ENCODE results near the gene LOXHD1.

Gene LOXHD1

DNA sequence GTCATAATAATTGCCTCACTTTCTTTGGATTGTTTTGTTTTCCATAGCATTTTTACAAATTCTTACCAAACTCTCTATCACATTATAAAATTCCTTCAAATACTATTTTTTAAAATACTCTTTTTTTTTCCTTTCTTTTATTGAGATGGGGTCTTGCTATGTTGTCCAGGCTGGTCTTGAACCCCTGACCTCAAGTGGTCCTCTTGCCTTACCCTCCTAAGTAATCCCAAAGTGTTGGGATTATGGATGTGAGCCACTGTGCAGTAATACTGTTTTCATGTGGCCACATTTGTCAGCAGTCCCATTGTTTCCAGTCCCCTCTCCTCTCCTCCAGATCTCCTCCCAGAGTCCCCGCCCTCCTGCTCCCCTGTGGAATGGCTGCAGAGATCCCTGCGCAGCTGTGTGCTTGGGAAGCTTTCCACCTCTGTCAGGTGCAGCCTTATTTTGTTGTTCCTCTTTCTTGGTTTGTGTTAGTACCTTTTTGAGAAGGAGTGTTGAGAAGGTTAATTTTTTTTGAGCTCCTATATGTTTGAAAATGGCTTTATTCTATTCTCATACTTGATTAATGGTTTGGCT, 227.3 kb downstream of the LOXHD1 start:
- H3K27ac ChIP-seq (ENCODE audit: low read length, poor library complexity, severe bottlenecking) = no peak overlapping the region
- no peaks in the 10 kb centered on the region for H3K36me3 ChIP-seq (ENCODE audit: control insufficient read depth in 1 of 2, insufficient read depth in 2 of 2, low read depth in 1 of 2, low read length in 2 of 2)
- H3K4me3 ChIP-seq (ENCODE audit: insufficient read depth in 1 of 2, low read depth in 1 of 2, low read length in 2 of 2) = no peak overlapping the region
- H3K4ac ChIP-seq (ENCODE audit: low read depth in 1 of 2, low read length in 2 of 2) = no peak overlapping the region
- H3K27me3 ChIP-seq (ENCODE audit: control insufficient read depth in 1 of 2, insufficient read depth in 1 of 2, low read length in 2 of 2) = peaks cover 13 to 19% of the 10 kb centered on the region in 2 experiments
- H3K9ac ChIP-seq (ENCODE audit: low read length) = no peak overlapping the region
- no peak overlapping the region for H4K91ac ChIP-seq (ENCODE audit: low read length)
- no peak overlapping the region for H2AK5ac ChIP-seq (ENCODE audit: low read length, severe bottlenecking)
- 69% methylated on average over 2 of the region's 2 CpGs for WGBS
- no peak overlapping the region for H3K4me2 ChIP-seq (ENCODE audit: low read length, poor library complexity, severe bottlenecking)
- peaks cover 2% of the 10 kb centered on the region for H3K4me1 ChIP-seq (ENCODE audit: control insufficient read depth, insufficient read depth, low read depth, low read length)
- H4K8ac ChIP-seq (ENCODE audit: low read length) = no peak overlapping the region
- H3K9me3 ChIP-seq (ENCODE audit: control insufficient read depth, low read length) = no peaks in the 10 kb centered on the region
- H3K14ac ChIP-seq (ENCODE audit: low read length in 2 of 2) = no peak overlapping the region
- H2BK5ac ChIP-seq (ENCODE audit: low read depth, low read length, poor library complexity, severe bottlenecking) = no peak overlapping the region
- H2BK15ac ChIP-seq (ENCODE audit: low read depth, poor library complexity, severe bottlenecking) = no peak overlapping the region
- no peak overlapping the region for H2BK12ac ChIP-seq (ENCODE audit: low read length in 2 of 2)
- H2AFZ ChIP-seq (ENCODE audit: low read depth, low read length) = no peak overlapping the region
- H3K18ac ChIP-seq (ENCODE audit: low read depth in 1 of 2, low read length in 2 of 2) = no peak overlapping the region
- DNase-seq = no peak
- no peak overlapping the region for H2BK120ac ChIP-seq (ENCODE audit: low read depth, low read length)
- H3K23ac ChIP-seq (ENCODE audit: low read length in 2 of 2) = no peak overlapping the region
- H3K79me1 ChIP-seq (replicated peaks; ENCODE audit: low read length, poor library complexity, severe bottlenecking) = no peaks in the 10 kb centered on the region

- Histone ChIP-seq H3K27ac (ENCODE audit: low read length, poor library complexity, severe bottlenecking) (no peak overlapping the region), H3K27me3 (ENCODE audit: control insufficient read depth in 1 of 2, insufficient read depth in 1 of 2, low read length in 2 of 2) (peaks cover 18 to 26% of the 10 kb centered on the region in 2 experiments), H3K9me3 (ENCODE audit: control insufficient read depth, low read length) (no peaks in the 10 kb centered on the region), H3K4me3 (ENCODE audit: insufficient read depth in 1 of 2, low read depth in 1 of 2, low read length in 2 of 2) (no peak overlapping the region), H2BK12ac (ENCODE audit: low read length in 2 of 2) (no peak overlapping the region), H2BK15ac (ENCODE audit: low read depth, poor library complexity, severe bottlenecking) (no peak overlapping the region), H2AK5ac (ENCODE audit: low read length, severe bottlenecking) (no peak overlapping the region), H3K4me1 (ENCODE audit: control insufficient read depth, insufficient read depth, low read depth, low read length) (peaks cover 2% of the 10 kb centered on the region), H2BK120ac (ENCODE audit: low read depth, low read length) (no peak overlapping the region), H3K14ac (ENCODE audit: low read length in 2 of 2) (no peak overlapping the region), H3K36me3 (ENCODE audit: control insufficient read depth in 1 of 2, insufficient read depth in 2 of 2, low read depth in 1 of 2, low read length in 2 of 2) (no peaks in the 10 kb centered on the region), H2AFZ (ENCODE audit: low read depth, low read length) (no peak overlapping the region), H4K8ac (ENCODE audit: low read length) (no peak overlapping the region), H2BK5ac (ENCODE audit: low read depth, low read length, poor library complexity, severe bottlenecking) (no peak overlapping the region), H3K4me2 (ENCODE audit: low read length, poor library complexity, severe bottlenecking) (no peak overlapping the region), H3K9ac (ENCODE audit: low read length) (no peak overlapping the region), H3K4ac (ENCODE audit: low read depth in 1 of 2, low read length in 2 of 2) (no peak overlapping the region), H3K23ac (ENCODE audit: low read length in 2 of 2) (no peak overlapping the region), H3K18ac (ENCODE audit: low read depth in 1 of 2, low read length in 2 of 2) (no peak overlapping the region), H3K79me1 (replicated peaks; ENCODE audit: low read length, poor library complexity, severe bottlenecking) (no peaks in the 10 kb centered on the region), H4K91ac (ENCODE audit: low read length) (no peak overlapping the region)
- 81% methylated on average over 2 of the region's 4 CpGs for WGBS
- DNase-seq = no peak
These were observed 227.9 kb downstream of the LOXHD1 start for GRCh38 chr18:46429130-46429529.

DNA sequence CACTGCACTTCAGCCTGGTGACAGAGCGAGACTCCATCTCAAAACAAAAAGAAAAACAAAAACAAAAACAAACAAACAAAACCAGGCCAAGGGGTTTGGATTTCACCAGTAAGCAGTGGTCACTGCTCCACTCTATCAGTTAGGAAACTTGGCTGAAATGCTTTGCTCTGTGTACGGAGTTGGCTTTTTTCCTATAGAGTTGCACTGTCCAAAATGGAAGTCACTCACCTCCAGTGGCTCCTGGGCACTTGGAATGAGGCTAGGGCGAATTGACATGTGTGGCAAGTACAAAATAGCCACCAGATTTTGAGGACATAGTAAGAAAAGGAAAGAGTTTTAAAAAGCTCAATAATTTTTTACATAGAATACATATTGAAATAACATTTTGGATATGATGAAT, 228.7 kb downstream of the LOXHD1 start:
- Histone ChIP-seq H3K79me1 (replicated peaks; ENCODE audit: low read length, poor library complexity, severe bottlenecking) (no peaks in the 10 kb centered on the region), H2BK5ac (ENCODE audit: low read depth, low read length, poor library complexity, severe bottlenecking) (no peak overlapping the region), H3K9ac (ENCODE audit: low read length) (no peak overlapping the region), H3K4me1 (ENCODE audit: control insufficient read depth, insufficient read depth, low read depth, low read length) (peaks cover 2% of the 10 kb centered on the region), H3K36me3 (ENCODE audit: control insufficient read depth in 1 of 2, insufficient read depth in 2 of 2, low read depth in 1 of 2, low read length in 2 of 2) (no peaks in the 10 kb centered on the region), H2BK120ac (ENCODE audit: low read depth, low read length) (no peak overlapping the region), H3K23ac (ENCODE audit: low read length in 2 of 2) (no peak overlapping the region), H3K4me3 (ENCODE audit: insufficient read depth in 1 of 2, low read depth in 1 of 2, low read length in 2 of 2) (no peak overlapping the region), H3K14ac (ENCODE audit: low read length in 2 of 2) (no peak overlapping the region), H3K4ac (ENCODE audit: low read depth in 1 of 2, low read length in 2 of 2) (no peak overlapping the region), H2BK15ac (ENCODE audit: low read depth, poor library complexity, severe bottlenecking) (no peak overlapping the region), H3K9me3 (ENCODE audit: control insufficient read depth, low read length) (no peaks in the 10 kb centered on the region), H2AK5ac (ENCODE audit: low read length, severe bottlenecking) (no peak overlapping the region), H3K27ac (ENCODE audit: low read length, poor library complexity, severe bottlenecking) (no peak overlapping the region), H3K27me3 (ENCODE audit: control insufficient read depth in 1 of 2, insufficient read depth in 1 of 2, low read length in 2 of 2) (peaks cover 18 to 26% of the 10 kb centered on the region in 2 experiments), H3K18ac (ENCODE audit: low read depth in 1 of 2, low read length in 2 of 2) (no peak overlapping the region), H2AFZ (ENCODE audit: low read depth, low read length) (no peak overlapping the region), H4K8ac (ENCODE audit: low read length) (no peak overlapping the region), H4K91ac (ENCODE audit: low read length) (no peak overlapping the region), H2BK12ac (ENCODE audit: low read length in 2 of 2) (no peak overlapping the region), H3K4me2 (ENCODE audit: low read length, poor library complexity, severe bottlenecking) (no peak overlapping the region)
- DNase-seq = no peak
- 62% methylated on average over 3 of the region's 3 CpGs for WGBS

GRCh38 chr18:46427216-46427995, 229.6 kb downstream of the LOXHD1 start:
- Histone ChIP-seq H2AFZ (ENCODE audit: low read depth, low read length) (no peak overlapping the region), H2BK15ac (ENCODE audit: low read depth, poor library complexity, severe bottlenecking) (no peak overlapping the region), H2BK12ac (ENCODE audit: low read length in 2 of 2) (no peak overlapping the region), H3K4me3 (ENCODE audit: insufficient read depth in 1 of 2, low read depth in 1 of 2, low read length in 2 of 2) (no peak overlapping the region), H4K91ac (ENCODE audit: low read length) (no peak overlapping the region), H3K4me2 (ENCODE audit: low read length, poor library complexity, severe bottlenecking) (no peak overlapping the region), H2AK5ac (ENCODE audit: low read length, severe bottlenecking) (no peak overlapping the region), H2BK120ac (ENCODE audit: low read depth, low read length) (no peak overlapping the region), H3K27me3 (ENCODE audit: control insufficient read depth in 1 of 2, insufficient read depth in 1 of 2, low read length in 2 of 2) (peaks cover 18 to 26% of the 10 kb centered on the region in 2 experiments), H3K27ac (ENCODE audit: low read length, poor library complexity, severe bottlenecking) (no peak overlapping the region), H2BK5ac (ENCODE audit: low read depth, low read length, poor library complexity, severe bottlenecking) (no peak overlapping the region), H3K4me1 (ENCODE audit: control insufficient read depth, insufficient read depth, low read depth, low read length) (peaks cover 2% of the 10 kb centered on the region), H3K4ac (ENCODE audit: low read depth in 1 of 2, low read length in 2 of 2) (no peak overlapping the region), H3K9ac (ENCODE audit: low read length) (no peak overlapping the region), H3K79me1 (replicated peaks; ENCODE audit: low read length, poor library complexity, severe bottlenecking) (no peaks in the 10 kb centered on the region), H3K36me3 (ENCODE audit: control insufficient read depth in 1 of 2, insufficient read depth in 2 of 2, low read depth in 1 of 2, low read length in 2 of 2) (no peaks in the 10 kb centered on the region), H4K8ac (ENCODE audit: low read length) (no peak overlapping the region), H3K14ac (ENCODE audit: low read length in 2 of 2) (no peak overlapping the region), H3K18ac (ENCODE audit: low read depth in 1 of 2, low read length in 2 of 2) (no peak overlapping the region), H3K23ac (ENCODE audit: low read length in 2 of 2) (peak overlapping the region in 1 of 2 experiments; percentile 77), H3K9me3 (ENCODE audit: control insufficient read depth, low read length) (no peaks in the 10 kb centered on the region)
- DNase-seq = no peak
- WGBS = 78% methylated on average over 16 of the region's 16 CpGs

All from mesenchymal stem cell (in vitro differentiated cells and primary cell).